Activated naive CD4-positive, alpha-beta T cell treated with anti-CD3 and anti-CD28 coated beads, Interleukin-2, amount 10 ng/mL, durations not matched to agents 7 days and 5 days (primary cell): ENCODE measurements around the gene DENND1C.

Source experiments
- CTCF ChIA-PET: fragments of 350-600 bp; sonication (Branson Sonifier 250); formaldehyde crosslinking; loops from one replicate; lab custom pipeline; 2021; ENCODE audit warnings: antibody characterized with exemption; lab: Charles Lee
- DNase-seq: peaks from one replicate; pipeline ENCODE4 v3.0.0-alpha.2; 2020
- H3K27ac Mint-ChIP-seq: one replicate; pipeline ENCODE4 v1.8.0; 2021; ENCODE audit warnings: mild to moderate bottlenecking, moderate library complexity, mixed read lengths
- H3K27me3 Mint-ChIP-seq: one replicate; pipeline ENCODE4 v1.8.0; 2021; ENCODE audit warnings: mild to moderate bottlenecking, mixed read lengths
- H3K36me3 Mint-ChIP-seq: one replicate; pipeline ENCODE4 v1.8.0; 2021; ENCODE audit warnings: mixed read lengths
- H3K4me1 Mint-ChIP-seq: one replicate; pipeline ENCODE4 v1.8.0; 2021; ENCODE audit warnings: mixed read lengths
- H3K4me3 Mint-ChIP-seq: one replicate; pipeline ENCODE4 v1.8.0; 2021; ENCODE audit warnings: mild to moderate bottlenecking, moderate library complexity, mixed read lengths
- H3K9me3 Mint-ChIP-seq: one replicate; pipeline ENCODE4 v1.8.0; 2021; ENCODE audit warnings: mixed read lengths

The DENND1C gene

DNA sequence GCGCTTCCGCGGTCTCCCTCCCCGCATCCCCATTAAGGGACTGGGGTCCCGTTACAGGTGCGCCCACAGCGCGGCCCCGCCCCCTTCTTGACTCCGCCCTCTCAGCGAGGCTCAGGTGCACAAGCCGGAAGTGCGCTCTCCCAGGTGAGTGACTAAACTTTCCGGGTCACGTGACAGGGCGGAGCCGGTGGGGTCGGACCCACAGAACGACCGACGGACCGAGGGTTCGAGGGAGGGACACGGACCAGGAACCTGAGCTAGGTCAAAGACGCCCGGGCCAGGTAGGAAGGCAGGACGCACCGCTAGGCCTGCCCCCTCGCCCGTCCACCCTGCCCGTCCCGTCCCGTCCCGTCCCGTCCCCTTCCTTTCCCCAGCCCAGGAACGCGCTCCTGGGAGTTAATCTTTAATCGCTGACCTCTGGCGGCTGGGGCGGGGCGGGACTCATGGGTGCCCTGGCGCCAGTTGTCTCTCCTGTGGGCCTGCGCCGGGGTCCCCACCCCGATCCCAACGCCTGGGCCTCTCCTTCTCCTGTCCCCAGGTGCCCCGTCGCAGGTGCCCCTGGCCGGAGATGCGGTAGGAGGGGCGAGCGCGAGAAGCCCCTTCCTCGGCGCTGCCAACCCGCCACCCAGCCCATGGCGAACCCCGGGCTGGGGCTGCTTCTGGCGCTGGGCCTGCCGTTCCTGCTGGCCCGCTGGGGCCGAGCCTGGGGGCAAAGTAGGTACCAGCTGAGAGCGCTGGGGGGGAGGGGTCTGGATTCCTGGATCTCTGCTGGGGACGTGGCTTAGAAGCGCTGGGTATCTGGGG is 17.3 kb downstream of the DENND1C start, which contains the start of gene CRB3:
Gene CRB3 (plus strand): TSS at position 202 of the 804 bp plus-strand sequence. CDS start 431 bp downstream, at position 633.
- Mint-ChIP-seq H3K4me1 (peaks cover 25% of the 10 kb centered on the region), H3K9me3 (no peaks in the 10 kb centered on the region), H3K27ac (no peak within 1 kb of the TSS), H3K27me3 (peaks cover 14% of the 10 kb centered on the region), H3K36me3 (peaks cover 14% of the 10 kb centered on the region), H3K4me3 (peak within 1 kb of the TSS; percentile 37)
- peak; percentile 60 for DNase-seq
- CTCF ChIA-PET = no interaction called here

DNA sequence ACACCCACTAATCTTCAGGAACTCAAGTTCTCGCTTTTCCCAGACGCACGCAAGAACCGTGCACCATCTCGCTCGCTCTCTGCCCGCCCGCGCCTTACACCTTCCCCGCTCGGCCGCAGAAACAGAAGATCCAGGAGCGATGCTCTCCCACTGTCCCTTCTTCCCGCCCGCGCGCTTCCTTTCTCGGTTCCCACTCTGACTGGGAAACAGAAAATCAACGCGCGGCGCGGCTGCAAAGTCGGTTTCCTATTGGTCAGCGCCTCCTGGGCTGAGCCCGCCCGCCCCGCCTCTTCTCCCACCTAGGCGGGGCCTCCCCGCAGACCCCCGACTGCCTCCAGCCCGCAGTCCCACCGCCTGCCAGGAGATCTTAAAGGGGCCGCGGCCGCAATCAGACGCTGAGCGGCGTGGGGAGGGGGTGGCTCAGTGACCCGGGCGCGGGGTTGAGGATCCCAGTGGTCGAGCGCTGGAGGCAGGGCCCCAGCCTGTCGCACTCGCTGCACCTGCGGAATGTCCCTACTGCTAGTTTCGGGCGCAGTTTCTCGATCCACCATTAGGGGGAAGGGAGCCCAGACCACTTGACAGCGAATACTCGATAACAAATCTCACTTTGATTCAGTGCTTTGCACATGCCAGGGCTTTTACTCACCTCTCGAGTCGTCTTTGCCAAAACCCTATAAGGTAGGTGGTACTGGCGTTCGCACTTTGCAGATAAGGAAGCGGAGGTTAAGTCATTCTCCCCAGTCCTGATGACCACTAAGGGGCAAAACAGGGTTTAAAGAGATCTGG is 21.3 kb downstream of the DENND1C start:
- peak overlapping the region; percentile 85 for H3K27ac Mint-ChIP-seq
- H3K27me3 Mint-ChIP-seq = peaks cover 11% of the 10 kb centered on the region
- H3K9me3 Mint-ChIP-seq = peaks cover 6% of the 10 kb centered on the region
- peak overlapping the region; percentile 90 for H3K4me3 Mint-ChIP-seq
- H3K36me3 Mint-ChIP-seq = peaks cover 17% of the 10 kb centered on the region
- CTCF ChIA-PET = no interaction called here
- DNase-seq = peak; percentile 98
- H3K4me1 Mint-ChIP-seq = peaks cover 34% of the 10 kb centered on the region

DNA sequence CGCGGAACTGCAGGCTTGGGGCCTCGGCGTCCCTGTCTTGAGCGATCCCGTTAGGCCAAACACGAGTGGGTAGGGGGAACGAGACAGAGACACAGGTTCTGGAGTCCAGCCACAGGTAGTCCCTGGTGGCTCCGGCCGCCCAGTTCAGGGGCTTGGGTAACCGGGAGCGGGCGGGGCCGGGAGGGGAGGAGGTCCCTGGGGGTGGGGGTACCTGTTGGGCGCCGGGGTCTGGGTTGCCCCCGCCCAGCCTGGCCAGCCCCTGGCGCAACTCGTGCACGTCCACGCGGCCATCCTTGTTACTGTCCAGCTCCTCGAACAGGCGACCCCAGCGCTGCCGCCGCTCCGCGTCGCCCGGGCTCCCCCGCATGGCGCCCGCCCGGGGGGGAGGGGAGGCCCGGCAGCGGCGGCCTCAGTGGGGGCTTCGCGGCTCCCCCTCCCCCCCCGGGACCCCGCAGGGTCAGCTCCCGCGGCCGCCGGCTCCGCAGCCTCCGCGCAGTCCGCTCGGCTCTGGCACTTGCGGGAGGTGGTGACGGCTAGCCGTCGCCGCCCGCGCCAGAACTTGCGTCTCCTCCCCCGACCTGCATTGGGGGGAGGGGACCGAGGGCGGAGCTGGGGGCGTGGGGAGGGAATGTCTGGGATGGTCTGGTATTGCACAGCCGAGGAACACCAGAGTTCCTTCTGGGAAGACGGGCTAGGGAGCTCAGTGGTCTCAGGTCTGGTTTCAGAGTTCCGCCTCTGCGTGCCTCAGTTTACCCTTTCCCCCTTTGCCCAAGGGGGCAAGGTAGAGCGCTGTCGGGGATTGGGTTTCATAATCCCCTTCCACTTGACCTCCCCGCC is 22.1 kb downstream of the DENND1C start, which contains the start of gene SLC25A23:
Gene SLC25A23 (minus strand): TSS at position 531 of the 837 bp plus-strand sequence. CDS start 164 bp downstream, at position 367.
- CTCF ChIA-PET = no interaction called here
- H3K4me3 Mint-ChIP-seq = peak within 1 kb of the TSS; percentile 91
- peaks cover 25% of the 10 kb centered on the region for H3K36me3 Mint-ChIP-seq
- peak; percentile 77 for DNase-seq
- peaks cover 8% of the 10 kb centered on the region for H3K27me3 Mint-ChIP-seq
- H3K9me3 Mint-ChIP-seq = peaks cover 14% of the 10 kb centered on the region
- peaks cover 28% of the 10 kb centered on the region for H3K4me1 Mint-ChIP-seq
- peak within 1 kb of the TSS; percentile 85 for H3K27ac Mint-ChIP-seq

DNA sequence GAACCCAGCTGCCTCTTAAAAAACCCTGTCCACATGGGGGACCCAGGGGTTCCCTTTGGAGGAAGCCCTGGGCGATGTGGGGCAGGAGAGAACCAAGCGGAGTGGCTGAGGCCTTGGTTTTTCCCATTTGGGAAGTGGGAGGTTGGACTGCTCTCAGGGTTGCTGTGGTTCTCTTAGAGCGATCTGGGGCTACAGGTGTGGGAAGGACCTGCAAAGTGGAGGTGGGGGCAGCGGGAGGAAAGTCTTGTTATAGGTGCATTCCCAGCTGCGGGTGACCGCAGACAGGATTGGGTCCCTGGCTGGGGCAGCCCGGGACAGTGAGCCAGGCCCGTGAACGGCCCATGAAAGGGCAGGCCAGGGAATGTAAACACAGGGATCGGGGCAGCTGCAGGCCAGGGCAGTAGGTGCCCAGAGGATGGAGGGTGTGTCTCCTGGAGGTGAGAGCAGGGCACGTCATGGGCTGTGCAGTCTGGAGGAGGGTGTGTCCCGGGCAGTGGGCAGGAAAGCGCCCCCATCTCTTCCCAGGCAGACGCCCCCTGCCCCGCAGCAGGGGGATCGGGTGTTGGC is 22.8 kb downstream of the DENND1C start:
- peak overlapping the region; percentile 69 for H3K27ac Mint-ChIP-seq
- CTCF ChIA-PET = no interaction called here
- peaks cover 32% of the 10 kb centered on the region for H3K36me3 Mint-ChIP-seq
- H3K4me1 Mint-ChIP-seq = peaks cover 24% of the 10 kb centered on the region
- peak overlapping the region; percentile 91 for H3K4me3 Mint-ChIP-seq
- no peak for DNase-seq
- H3K27me3 Mint-ChIP-seq = peaks cover 4% of the 10 kb centered on the region
- H3K9me3 Mint-ChIP-seq = peaks cover 20% of the 10 kb centered on the region

DNA sequence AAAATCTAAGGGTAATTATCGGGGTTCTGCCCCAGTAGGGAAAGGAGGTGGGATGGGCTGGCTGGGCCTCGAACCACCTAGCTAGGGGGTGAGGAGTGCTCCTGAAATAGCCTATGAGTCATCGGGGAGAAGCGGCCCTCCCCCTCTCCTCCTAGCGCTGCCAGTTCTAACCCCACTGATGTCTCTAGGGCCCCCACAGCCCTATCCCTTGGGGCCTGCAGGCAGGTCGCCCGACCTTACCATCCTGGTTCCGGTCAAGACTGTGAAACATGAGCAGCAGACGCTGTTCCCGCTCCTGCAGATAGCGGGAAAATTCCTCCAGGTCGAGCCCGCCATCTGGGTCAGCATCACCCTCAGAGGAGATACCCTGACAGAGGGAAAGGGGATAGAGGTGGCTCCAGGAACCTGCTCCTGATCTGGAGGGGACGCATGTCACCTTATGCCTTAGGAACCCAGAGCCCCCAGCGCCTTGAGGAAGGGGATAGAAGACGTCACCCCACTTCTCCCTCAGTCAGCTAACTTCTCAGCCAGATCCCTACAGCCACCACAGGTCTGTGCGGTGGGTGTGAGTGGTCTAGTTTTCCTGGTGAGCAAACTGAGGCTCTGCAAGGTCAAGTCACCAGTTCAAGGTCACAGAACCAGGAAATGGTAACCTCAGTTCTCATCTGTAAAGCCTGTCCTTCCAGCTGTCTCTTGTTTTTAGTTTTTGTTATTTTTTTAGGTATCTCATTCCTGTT is 23.5 kb downstream of the DENND1C start:
- Mint-ChIP-seq H3K4me1 (peaks cover 24% of the 10 kb centered on the region), H3K27ac (peak overlapping the region; percentile 69), H3K9me3 (peaks cover 25% of the 10 kb centered on the region), H3K36me3 (peaks cover 37% of the 10 kb centered on the region), H3K4me3 (peak overlapping the region; percentile 91), H3K27me3 (peaks cover 4% of the 10 kb centered on the region)
- DNase-seq = no peak
- CTCF ChIA-PET = no interaction called here

DNA sequence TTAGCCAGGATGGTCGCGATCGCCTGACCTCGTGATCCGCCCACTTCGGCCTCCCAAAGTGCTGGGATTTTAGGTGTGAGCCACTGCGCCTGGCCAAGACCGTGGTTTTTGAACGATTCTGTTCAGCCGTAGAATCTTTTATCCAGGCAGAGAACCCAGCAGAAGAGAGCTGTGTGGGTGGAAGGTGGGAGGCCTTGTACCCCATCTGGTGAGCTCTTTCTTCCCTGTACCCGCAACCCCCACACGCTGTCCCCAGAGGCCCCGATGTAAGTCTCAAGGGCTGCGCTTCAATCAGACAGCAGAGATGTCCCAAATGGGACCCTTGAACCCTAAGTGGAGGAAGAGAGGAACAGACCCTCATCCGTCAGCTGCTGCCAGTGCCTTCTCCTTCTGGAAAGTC is 25.7 kb downstream of the DENND1C start:
- Mint-ChIP-seq H3K4me1 (peaks cover 19% of the 10 kb centered on the region), H3K36me3 (peaks cover 48% of the 10 kb centered on the region), H3K9me3 (peaks cover 29% of the 10 kb centered on the region), H3K27me3 (peaks cover 4% of the 10 kb centered on the region), H3K4me3 (no peak overlapping the region), H3K27ac (no peak overlapping the region)
- CTCF ChIA-PET = no interaction called here
- DNase-seq = no peak

DNA sequence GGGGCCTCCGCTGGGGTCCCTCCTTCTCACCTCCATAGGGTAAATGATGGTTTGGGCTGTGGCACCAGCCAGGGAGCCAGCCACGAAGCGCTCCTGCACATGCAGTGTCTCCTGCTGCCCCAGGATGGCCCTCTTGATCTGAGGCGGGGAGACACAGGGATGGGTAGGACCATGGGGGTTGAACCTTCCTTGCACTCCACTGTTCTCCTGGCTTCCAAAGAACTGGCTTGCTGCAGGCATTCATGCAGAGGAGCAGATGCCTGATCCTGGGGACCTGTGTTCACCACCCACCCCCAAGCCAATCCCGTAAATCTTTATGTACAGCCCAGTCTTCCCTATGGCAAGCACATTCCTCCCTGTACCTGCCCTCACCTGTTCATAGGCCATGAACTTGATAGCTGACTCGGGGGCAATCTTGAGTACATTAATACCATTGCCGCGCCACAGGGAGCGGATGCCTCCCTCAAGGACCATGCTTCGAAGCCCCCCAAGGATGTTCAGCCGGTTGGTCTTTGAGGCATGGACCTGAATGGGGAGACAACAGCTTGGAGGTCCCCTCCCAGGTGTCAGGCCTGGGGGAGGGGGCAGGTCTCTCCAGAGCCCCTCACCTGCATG is 27.5 kb downstream of the DENND1C start:
- Mint-ChIP-seq H3K36me3 (peaks cover 51% of the 10 kb centered on the region), H3K9me3 (peaks cover 29% of the 10 kb centered on the region), H3K4me3 (no peak overlapping the region), H3K4me1 (peaks cover 12% of the 10 kb centered on the region), H3K27me3 (no peaks in the 10 kb centered on the region), H3K27ac (no peak overlapping the region)
- no peak for DNase-seq
- CTCF ChIA-PET = no interaction called here

DNA sequence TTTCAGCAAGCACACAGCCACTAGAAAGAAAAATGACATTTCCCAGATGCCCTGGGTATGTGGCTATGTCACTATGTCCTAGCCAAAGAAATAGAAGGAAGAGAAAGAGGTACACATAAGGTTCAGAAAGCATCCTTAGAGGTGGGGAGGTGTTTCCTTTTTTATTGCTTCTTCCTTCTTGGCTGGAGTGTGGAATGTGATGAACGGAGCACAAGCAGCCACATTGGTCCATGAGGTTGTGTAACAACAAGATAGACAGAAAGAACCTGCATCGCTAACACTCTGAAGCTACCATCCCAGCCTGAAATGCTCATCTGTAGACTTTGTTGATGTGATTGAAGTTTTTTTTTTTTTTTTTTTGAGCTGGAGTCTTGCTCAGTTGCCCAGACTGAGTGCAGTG is 28.7 kb downstream of the DENND1C start:
- CTCF ChIA-PET = no interaction called here
- no peak overlapping the region for H3K27ac Mint-ChIP-seq
- no peaks in the 10 kb centered on the region for H3K27me3 Mint-ChIP-seq
- H3K36me3 Mint-ChIP-seq = peaks cover 51% of the 10 kb centered on the region
- peaks cover 29% of the 10 kb centered on the region for H3K9me3 Mint-ChIP-seq
- DNase-seq = no peak
- peaks cover under 1% of the 10 kb centered on the region for H3K4me1 Mint-ChIP-seq
- no peak overlapping the region for H3K4me3 Mint-ChIP-seq

DNA sequence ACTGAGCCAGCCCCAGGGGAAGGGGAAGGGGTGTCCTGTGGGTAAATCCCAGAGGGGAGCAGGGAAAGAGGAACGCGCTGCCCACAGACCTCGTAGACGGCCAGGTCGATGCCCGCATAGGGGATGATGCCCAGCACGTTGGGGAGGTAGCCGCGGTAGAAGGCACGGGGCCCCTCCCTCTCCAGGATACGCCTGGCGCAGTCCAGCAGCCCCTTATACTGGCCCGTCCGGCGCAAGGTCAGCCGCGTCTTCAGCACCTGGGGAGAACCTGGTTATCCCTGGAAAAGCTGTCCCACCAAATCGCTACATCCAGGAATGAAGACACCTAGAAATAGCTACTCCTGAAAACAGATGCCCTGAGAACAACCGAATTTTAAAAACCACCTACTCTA is 29.4 kb downstream of the DENND1C start:
- no peak overlapping the region for H3K4me3 Mint-ChIP-seq

DNA sequence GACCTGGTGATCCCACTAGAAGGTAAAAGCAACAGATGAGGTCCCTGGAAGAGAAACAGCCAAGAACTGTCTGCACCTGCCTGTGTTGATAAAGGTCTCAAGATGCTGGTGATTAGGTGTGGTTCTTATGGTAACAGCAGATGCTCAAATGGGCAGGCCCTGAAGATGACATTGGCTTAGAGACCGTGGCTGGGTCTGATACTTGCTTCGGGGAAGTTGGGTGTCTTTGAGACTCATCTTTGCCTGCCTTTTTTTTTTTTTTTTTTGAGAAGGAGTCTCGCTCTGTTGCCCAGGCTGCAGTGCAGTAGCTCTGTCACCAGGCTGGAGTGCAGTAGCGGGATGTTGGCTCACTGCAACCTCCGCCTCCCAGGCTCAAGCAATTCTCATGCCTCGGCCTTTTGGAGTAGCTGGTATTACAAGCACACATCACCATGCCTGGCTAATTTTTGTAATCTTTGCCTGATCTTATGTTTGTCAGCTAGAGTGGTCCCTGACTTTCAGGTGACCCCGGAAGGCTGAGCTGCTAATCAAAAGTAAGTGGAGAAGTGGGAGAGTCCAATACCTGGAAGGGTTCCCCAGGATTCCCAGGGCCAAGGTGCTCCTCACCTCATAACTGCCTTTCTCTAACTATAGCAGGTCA is 29.9 kb downstream of the DENND1C start:
- peaks cover 29% of the 10 kb centered on the region for H3K9me3 Mint-ChIP-seq
- H3K36me3 Mint-ChIP-seq = peaks cover 46% of the 10 kb centered on the region
- no peaks in the 10 kb centered on the region for H3K27me3 Mint-ChIP-seq
- no peak for DNase-seq
- no peak overlapping the region for H3K4me3 Mint-ChIP-seq
- CTCF ChIA-PET = no interaction called here
- H3K4me1 Mint-ChIP-seq = no peaks in the 10 kb centered on the region
- no peak overlapping the region for H3K27ac Mint-ChIP-seq

More for the DNA sequence above, 29.4 kb downstream of the DENND1C start:
- H3K36me3 Mint-ChIP-seq = peaks cover 48% of the 10 kb centered on the region
- H3K27ac Mint-ChIP-seq = no peak overlapping the region
- DNase-seq = no peak
- no peaks in the 10 kb centered on the region for H3K4me1 Mint-ChIP-seq
- H3K9me3 Mint-ChIP-seq = peaks cover 29% of the 10 kb centered on the region
- CTCF ChIA-PET = no interaction called here
- no peaks in the 10 kb centered on the region for H3K27me3 Mint-ChIP-seq

DNA sequence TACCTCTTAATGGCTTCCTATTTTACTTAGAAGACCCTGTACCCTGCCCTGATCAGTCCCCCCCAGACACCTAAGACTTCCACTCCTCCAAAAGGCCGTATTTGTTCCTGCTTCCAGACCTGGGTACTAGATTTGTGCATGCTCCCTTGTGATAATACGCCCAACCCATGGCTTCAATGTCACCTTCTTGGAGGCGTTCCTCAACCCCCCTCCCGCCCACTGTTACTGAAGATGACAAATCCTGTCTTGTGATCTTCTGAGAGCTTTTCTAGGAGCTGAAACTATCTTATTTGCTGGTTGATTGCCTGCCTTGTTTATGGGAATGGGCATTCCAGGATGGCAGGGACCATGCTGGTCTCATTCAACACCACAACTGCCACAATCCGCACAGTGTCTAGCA is 31.4 kb downstream of the DENND1C start:
- CTCF ChIA-PET = no interaction called here
- H3K4me3 Mint-ChIP-seq = no peak overlapping the region
- H3K36me3 Mint-ChIP-seq = peaks cover 38% of the 10 kb centered on the region

DNA sequence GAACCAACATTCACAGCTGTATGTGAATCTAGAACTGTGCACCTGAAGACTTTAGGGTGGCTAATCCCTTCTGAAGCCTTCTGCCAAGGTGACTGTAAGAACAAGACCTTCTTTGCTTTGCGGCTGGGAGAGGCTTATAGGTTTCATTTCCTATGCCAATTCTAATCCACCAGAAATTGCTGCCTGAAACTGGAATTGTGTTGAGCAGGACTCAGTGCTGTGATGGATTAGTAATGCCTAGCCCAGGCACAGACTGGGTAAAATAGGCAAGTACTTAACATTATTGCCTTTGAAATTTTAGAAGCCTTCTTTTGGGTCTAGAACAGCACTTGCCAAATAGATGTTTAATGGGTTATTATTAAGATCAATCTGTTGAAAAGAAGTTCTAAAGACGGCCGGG is 33.5 kb downstream of the DENND1C start:
- H3K36me3 Mint-ChIP-seq = peaks cover 20% of the 10 kb centered on the region
- CTCF ChIA-PET = no interaction called here

More for the DNA sequence above, 31.4 kb downstream of the DENND1C start:
- no peaks in the 10 kb centered on the region for H3K27me3 Mint-ChIP-seq
- no peaks in the 10 kb centered on the region for H3K4me1 Mint-ChIP-seq
- DNase-seq = no peak
- peaks cover 21% of the 10 kb centered on the region for H3K9me3 Mint-ChIP-seq
- H3K27ac Mint-ChIP-seq = no peak overlapping the region

More for the DNA sequence above, 33.5 kb downstream of the DENND1C start:
- H3K4me3 Mint-ChIP-seq = no peak overlapping the region
- H3K27me3 Mint-ChIP-seq = no peaks in the 10 kb centered on the region
- DNase-seq = no peak
- no peaks in the 10 kb centered on the region for H3K4me1 Mint-ChIP-seq
- peaks cover 4% of the 10 kb centered on the region for H3K9me3 Mint-ChIP-seq
- H3K27ac Mint-ChIP-seq = no peak overlapping the region
